COLO668 (cell line): ENCODE data around the gene TRIM49B.
"Not testable (repeated sequence)": the region's sequence is repeated elsewhere in the genome, so short reads cannot be mapped to it uniquely, and the experiment has no call there.

ENCODE experiments used
- DNase-seq: peaks from one replicate; lab custom pipeline; 2025; ENCODE audit not compliant: unreplicated experiment; lab: John Stamatoyannopoulos, UW

TRIM49B gene, protein sequence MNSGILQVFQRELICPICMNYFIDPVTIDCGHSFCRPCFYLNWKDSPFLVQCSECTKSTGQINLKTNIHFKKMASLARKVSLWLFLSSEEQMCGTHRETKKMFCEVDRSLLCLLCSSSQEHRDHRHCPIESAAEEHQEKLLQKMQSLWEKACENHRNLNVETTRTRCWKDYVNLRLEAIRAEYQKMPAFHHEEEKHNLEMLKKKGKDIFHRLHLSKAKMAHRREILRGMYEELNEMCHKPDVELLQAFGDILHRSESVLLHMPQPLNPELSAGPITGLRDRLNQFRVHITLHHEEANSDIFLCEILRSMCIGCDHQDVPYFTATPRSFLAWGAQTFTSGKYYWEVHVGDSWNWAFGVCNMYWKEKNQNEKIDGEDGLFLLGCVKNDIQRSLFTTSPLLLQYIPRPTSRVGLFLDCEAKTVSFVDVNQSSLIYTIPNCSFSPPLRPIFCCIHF

GRCh38 chr11:49028523-49028922 lies at the start of gene TRIM49B:
Gene TRIM49B, plus strand, starts transcription at chr11:49028823. Its CDS starts 2,777 bp downstream, at chr11:49031600.
- not testable (repeated sequence) for DNase-seq

GRCh38 chr11:48983785-48984184 lies 44.8 kb upstream of the TRIM49B start, which contains the start of gene TRIM51G:
Gene TRIM51G, minus strand, starts transcription at chr11:48983885. Its CDS starts 2,190 bp downstream, at chr11:48981695.
- DNase-seq: not testable (repeated sequence)

DNA sequence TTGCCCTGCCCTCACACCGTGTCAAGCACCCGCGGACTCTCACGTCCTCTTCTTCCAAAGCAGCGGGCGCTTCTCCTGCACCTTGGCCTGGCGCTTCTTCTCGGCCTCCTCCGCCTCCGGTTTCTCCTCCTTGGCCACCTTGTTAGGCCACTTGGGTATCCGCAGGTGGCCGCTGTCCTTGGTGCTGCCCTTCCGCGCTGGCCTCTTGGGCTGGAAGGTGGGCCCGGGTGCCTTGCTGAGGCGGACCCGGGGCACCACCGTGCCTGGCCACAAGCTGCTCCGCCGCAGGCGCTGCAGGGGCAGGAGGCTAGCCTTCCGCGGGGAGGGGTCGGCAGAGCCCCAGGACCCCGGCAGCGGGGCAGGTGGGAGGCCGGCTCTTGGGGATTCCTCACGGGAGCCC lies 19.6 kb downstream of the TRIM49B start:
- DNase-seq: not testable (repeated sequence)

GRCh38 chr11:49049821-49050220 lies 21.2 kb downstream of the TRIM49B start:
- DNase-seq: not testable (repeated sequence)

GRCh38 chr11:49059012-49059411 lies 30.4 kb downstream of the TRIM49B start, which contains the start of gene TRIM64C:
Gene TRIM64C, minus strand, starts transcription at chr11:49059112. Its CDS starts 0 bp downstream, at chr11:49059112.
- DNase-seq: not testable (repeated sequence)

DNA sequence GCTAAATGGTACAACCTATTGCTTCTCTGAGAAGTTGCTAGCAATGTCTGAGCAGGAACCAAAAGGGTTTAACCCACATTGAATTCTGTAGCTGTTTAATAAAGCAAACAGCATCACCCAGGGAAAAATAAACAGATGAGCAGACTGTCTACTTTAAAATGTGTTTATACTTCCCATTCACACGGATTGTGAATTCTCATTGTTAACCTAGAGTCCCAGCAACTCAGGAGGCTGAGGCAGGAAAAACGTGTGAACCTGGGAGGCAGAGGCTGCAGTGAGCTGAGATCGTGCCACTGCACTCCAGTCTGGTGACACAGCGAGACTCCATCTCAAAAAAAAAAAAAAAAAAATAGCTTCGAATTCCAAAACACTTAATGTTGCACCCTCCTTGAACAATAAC lies 41.3 kb downstream of the TRIM49B start:
- DNase-seq: not testable (repeated sequence)
